Prostate gland (tissue), 2 donors: ENCODE results near the gene ROGDI. TPM values are rescaled to one million over a fixed set of nuclear protein-coding genes. Genes with fewer than 3 reads are reported as not detected.

ENCODE experiments used
- DNase-seq: peaks from one replicate; pipeline ENCODE4 v3.0.0-alpha.2; 2019; ENCODE audit warnings: low spot score
- H3K27ac ChIP-seq, 2 donors: fragments of 200-600 bp; sonication (generic); 2 replicates each; pipeline ENCODE4 v1.5.1; 2017 to 2019
- H3K27me3 ChIP-seq: fragments of 200-600 bp; sonication (generic); replicated peaks from 2 replicates; pipeline ENCODE4 v1.5.1; 2019; ENCODE audit not compliant: insufficient read depth
- H3K36me3 ChIP-seq, 2 donors: fragments of 200-600 bp; sonication (generic); 1 replicate in 1 of 2; 2 replicates in 1 of 2; pipeline versions ENCODE4 v1.5.1 to v1.8.1; 2017 to 2019
- H3K4me1 ChIP-seq: fragments of 200-600 bp; sonication (generic); replicated peaks from 2 replicates; pipeline ENCODE4 v1.5.1; 2019
- H3K4me3 ChIP-seq, 2 donors: fragments of 200-600 bp; sonication (generic); 2 replicates each; pipeline ENCODE4 v1.5.1; 2017 to 2019
- H3K9me3 ChIP-seq: fragments of 200-600 bp; sonication (generic); 2 replicates; pipeline ENCODE4 v1.5.1; 2017
- CTCF ChIP-seq, 4 experiments: fragments of 200-600 bp in 2 of 4; fragments of 450-650 bp in 2 of 4; sonication (generic) in 2 of 4; IDR thresholded peaks; 1 replicate in 3 of 4; 2 replicates in 1 of 4; pipeline ENCODE4 v1.5.1; 2016 to 2019; ENCODE audit warnings: antibody characterized with exemption in 4 of 4, mild to moderate bottlenecking in 2 of 4, moderate library complexity in 2 of 4
- POLR2A ChIP-seq: fragments of 450-650 bp; IDR thresholded peaks from one replicate; pipeline ENCODE4 v1.6.1; 2016; ENCODE audit warnings: antibody characterized with exemption, mild to moderate bottlenecking
- POLR2AphosphoS5 ChIP-seq: sonication (generic); formaldehyde crosslinking; IDR thresholded peaks from one replicate; pipeline ENCODE4 v1.6.1; 2017; ENCODE audit warnings: antibody characterized with exemption
- WGBS: methylation state at CpG from one replicate; pipeline ENCODE4 v1.1.5; 2018; 5-methylcytosine and 5-hydroxymethylcytosine counted together
- intact Hi-C: fragments of 100-400 bp; cut with DNase I; formaldehyde crosslinking; loops from one replicate; pipeline ENCODE4 v1.14.2; 2022
- total RNA-seq, 2 donors: library from RNA; depleted of rRNA; stranded (reverse); fragments of >200 nt; gene quantifications; one replicate each; pipeline ENCODE4 v1.1.0, GENCODE V29; 2016

The ROGDI gene
- total RNA-seq, 2 donors from 2014 or later = 37.5 to 46.9 TPM

GRCh38 chr16:4795181-4795827, 7.1 kb downstream of the ROGDI start, which contains the start of gene SMIM22:
SMIM22 (plus strand) TSS chr16:4795369; CDS start chr16:4795735, 366 bp downstream.
- TF ChIP-seq POLR2A (no peak), POLR2AphosphoS5 (no peak), CTCF (IDR thresholded peaks at IDR 0.05) (no peak)
- Histone ChIP-seq H3K27me3 (no peaks in the 10 kb centered on the region), H3K9me3 (no peaks in the 10 kb centered on the region), H3K36me3 (no peaks in the 10 kb centered on the region), H3K4me3 (peak within 1 kb of the TSS in 1 of 2 donors; percentile 1), H3K27ac (no peak within 1 kb of the TSS), H3K4me1 (no peaks in the 10 kb centered on the region)
- intact Hi-C loops = no loop called here
- DNase-seq = no peak
- 62% methylated on average over 13 of the region's 14 CpGs for WGBS

GRCh38 chr16:4792951-4793513, 9.4 kb downstream of the ROGDI start:
- intact Hi-C loops = no loop called here
- Histone ChIP-seq H3K4me3 (no peak overlapping the region), H3K27me3 (no peaks in the 10 kb centered on the region), H3K4me1 (no peaks in the 10 kb centered on the region), H3K36me3 (no peaks in the 10 kb centered on the region), H3K9me3 (no peaks in the 10 kb centered on the region), H3K27ac (no peak overlapping the region)
- DNase-seq = no peak
- TF ChIP-seq POLR2AphosphoS5 = no peak
- TF ChIP-seq POLR2A = no peak
- no peak for TF ChIP-seq CTCF (IDR thresholded peaks at IDR 0.05)
- 76% methylated on average over 13 of the region's 13 CpGs for WGBS

- no peak for DNase-seq
- TF ChIP-seq CTCF (IDR thresholded peaks at IDR 0.05) (no peak), POLR2AphosphoS5 (no peak), POLR2A (no peak)
- H3K4me1 ChIP-seq = no peaks in the 10 kb centered on the region
- H3K27me3 ChIP-seq = no peaks in the 10 kb centered on the region
- no peaks in the 10 kb centered on the region for H3K36me3 ChIP-seq
- no peak overlapping the region for H3K4me3 ChIP-seq
- no peak overlapping the region for H3K27ac ChIP-seq
- H3K9me3 ChIP-seq = no peaks in the 10 kb centered on the region
- WGBS = 75% methylated on average over 10 of the region's 10 CpGs
- intact Hi-C loops = no loop called here
Observed at GRCh38 chr16:4790871-4791270, 11.6 kb downstream of the ROGDI start.

DNA sequence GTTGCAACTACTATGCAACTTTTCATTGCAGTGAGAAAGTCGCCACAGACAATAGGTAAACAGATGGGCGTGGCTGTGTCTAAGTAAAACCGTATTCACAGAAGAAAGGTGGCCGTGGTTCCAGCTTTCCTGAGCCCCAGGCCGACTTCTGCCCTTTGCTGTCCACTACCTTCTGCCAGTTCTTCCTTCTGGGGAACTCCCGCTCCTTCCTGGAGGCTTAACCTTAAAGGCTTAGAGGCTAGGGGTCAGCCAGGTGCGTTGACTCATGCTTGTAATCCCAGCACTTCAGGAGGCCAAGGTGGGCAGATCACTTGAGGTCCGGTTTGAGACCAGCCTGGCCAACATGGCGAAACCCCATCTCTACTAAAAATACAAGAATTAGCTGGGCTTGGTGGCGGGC, 12.2 kb downstream of the ROGDI start:
- no peaks in the 10 kb centered on the region for H3K27me3 ChIP-seq
- H3K9me3 ChIP-seq = no peaks in the 10 kb centered on the region
- H3K27ac ChIP-seq = no peak overlapping the region
- DNase-seq = no peak
- H3K4me1 ChIP-seq = no peaks in the 10 kb centered on the region
- no peak for TF ChIP-seq CTCF (IDR thresholded peaks at IDR 0.05)
- no peak for TF ChIP-seq POLR2AphosphoS5
- TF ChIP-seq POLR2A = no peak
- WGBS = 80% methylated on average over 10 of the region's 10 CpGs
- no peaks in the 10 kb centered on the region for H3K36me3 ChIP-seq
- no peak overlapping the region for H3K4me3 ChIP-seq
- intact Hi-C loops = no loop called here

DNA sequence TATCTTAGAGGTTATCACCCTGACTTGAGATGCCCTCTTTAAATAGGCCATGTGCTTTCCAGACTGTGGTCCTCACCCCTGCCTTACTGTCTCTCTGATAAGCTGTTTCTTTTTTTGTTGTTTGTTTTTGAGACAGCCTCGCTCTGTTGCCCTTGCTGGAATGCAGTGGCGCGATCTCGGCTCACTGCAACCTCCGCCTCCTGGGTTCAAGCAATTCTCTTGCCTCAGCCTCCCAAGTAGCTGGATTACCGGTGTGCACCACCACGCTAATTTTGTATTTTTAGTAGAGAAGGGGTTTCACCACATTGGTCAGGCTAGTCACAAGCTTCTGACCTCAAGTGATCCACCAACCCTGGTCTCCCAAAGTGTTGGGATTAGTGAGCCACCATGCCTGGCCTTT, 13.5 kb downstream of the ROGDI start:
- Histone ChIP-seq H3K27me3 (no peaks in the 10 kb centered on the region), H3K9me3 (no peaks in the 10 kb centered on the region), H3K4me1 (no peaks in the 10 kb centered on the region), H3K4me3 (no peak overlapping the region), H3K27ac (no peak overlapping the region), H3K36me3 (no peaks in the 10 kb centered on the region)
- no peak for DNase-seq
- WGBS = 84% methylated on average over 7 of the region's 7 CpGs
- TF ChIP-seq POLR2A = no peak
- no peak for TF ChIP-seq POLR2AphosphoS5
- TF ChIP-seq CTCF (IDR thresholded peaks at IDR 0.05) = no peak
- intact Hi-C loops = no loop called here
